NCI-H2029 (cell line): ENCODE measurements around the gene TMPRSS15.

Experiments used
- DNase-seq: peaks from one replicate; lab custom pipeline; 2025; lab: John Stamatoyannopoulos, UW

The TMPRSS15 gene

DNA sequence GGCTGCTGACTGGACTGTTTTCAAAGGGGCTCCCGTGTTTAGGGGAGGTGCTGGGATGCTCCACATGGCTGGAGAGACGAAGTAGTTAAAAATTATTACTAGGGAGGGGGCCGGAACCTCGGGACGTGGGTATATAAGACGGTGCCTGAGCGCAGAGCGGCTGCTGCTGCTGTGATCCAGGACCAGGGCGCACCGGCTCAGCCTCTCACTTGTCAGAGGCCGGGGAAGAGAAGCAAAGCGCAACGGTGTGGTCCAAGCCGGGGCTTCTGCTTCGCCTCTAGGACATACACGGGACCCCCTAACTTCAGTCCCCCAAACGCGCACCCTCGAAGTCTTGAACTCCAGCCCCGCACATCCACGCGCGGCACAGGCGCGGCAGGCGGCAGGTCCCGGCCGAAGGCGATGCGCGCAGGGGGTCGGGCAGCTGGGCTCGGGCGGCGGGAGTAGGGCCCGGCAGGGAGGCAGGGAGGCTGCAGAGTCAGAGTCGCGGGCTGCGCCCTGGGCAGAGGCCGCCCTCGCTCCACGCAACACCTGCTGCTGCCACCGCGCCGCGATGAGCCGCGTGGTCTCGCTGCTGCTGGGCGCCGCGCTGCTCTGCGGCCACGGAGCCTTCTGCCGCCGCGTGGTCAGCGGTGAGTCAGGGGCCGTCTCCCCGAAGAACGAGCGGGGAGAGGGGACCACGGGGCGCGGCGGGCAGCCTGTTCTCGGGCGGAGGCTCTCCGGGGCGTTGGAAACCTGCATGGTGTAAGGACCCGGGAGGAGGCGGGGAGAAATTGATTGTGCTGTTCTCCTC lies 158.7 kb downstream of the TMPRSS15 start, which contains the start of gene CHODL:
Gene CHODL, plus strand, starts transcription at position 163 of the 793 bp plus-strand sequence. Its CDS starts 391 bp downstream, at position 554.
- no peak for DNase-seq

DNA sequence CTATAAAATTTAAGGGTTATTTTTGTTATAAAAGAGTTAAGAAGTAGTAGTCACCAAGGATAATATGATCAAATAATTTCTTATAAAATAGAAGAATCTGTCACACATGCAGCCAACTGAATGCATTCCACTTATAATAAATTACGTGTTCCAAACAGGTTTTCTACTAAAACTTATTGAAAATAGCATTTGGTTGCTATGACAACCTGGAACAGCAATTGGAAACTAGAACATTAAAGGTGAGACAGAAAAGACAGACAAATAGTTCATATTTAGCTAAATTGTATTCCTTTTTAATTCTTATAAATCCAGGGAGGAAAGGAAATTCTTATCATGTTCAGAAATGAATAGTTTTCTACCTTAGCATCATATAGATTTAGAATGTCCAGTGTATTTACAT lies 168.0 kb downstream of the TMPRSS15 start:
- no peak for DNase-seq

DNA sequence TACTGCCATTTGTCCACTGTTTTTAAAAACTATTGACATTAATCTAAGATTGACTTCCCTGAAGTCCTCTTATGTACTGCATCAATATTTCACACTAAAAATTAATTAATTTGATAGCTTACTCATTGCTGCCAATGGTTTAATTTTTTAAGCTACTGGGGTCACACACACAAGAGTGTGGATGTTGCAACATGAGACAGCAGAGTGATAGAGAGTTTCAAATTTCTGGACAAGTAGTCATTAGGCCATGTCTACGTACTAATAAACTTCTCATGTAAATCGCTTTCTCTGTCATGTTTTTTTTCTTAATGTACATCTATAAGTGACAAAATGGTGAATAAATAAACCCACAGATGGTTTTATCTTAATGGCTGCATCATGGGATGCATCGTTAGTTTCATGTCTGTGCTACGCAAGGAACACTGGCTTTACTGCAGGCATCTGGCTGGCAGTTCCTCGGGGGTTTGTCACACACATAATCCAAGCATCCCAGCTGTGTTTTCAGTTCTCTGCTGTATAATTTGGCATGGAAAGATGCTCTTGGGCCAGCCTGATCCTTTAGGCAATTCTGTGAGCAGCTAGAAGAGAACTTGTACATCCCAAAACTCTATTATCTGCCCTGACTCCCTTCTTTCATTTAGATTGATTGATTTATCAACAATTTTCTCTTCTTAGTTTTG lies 175.4 kb downstream of the TMPRSS15 start:
- no peak for DNase-seq

DNA sequence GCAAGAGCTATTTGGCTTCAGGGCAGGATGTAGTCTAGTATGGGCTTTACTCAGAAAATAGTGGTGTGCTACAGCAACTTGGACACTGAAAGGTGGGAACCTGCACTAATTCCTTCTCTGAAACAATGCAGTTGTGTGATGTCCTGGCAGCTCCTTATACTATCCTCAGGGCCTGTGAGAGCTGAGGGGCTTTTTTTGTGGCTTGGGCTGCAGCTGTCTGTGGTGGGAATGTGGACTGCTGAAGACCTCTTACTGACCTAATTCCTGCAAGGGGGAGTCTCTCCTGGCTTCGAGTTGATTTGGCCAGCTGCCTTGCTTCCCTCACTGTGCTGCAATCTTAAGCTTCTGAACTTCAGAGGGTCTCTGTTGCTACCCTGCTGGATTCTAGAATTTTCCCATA lies 181.2 kb downstream of the TMPRSS15 start:
- no peak for DNase-seq

DNA sequence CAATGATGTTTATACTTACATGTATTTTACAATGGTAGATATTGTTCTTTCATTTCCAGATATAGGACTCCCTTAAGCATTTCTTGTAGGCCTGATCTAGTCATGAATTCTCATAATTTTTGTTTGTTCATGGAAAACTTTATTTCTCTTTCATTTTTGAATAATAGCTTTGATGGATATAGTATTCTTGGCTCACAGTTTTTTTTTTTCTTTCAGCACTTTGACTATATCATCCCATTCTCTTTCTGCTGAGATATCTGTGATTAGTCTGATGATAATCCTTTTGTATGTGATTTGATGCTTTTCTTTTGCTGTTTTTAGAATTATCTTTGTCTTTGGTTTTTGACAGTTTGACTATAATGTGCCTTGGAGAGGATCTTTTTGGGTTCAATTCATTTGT lies 183.1 kb downstream of the TMPRSS15 start:
- DNase-seq, result no peak
